Omental fat pad (tissue), 4 donors: ENCODE data around the gene CYP19A1. TPM values are rescaled to one million over a fixed set of nuclear protein-coding genes. Genes with fewer than 3 reads are reported as not detected.

Experiments used
- ATAC-seq: fragments of 150-250 bp; one replicate; pipeline ENCODE4 v1.9.1; 2016; ENCODE audit warnings: mild to moderate bottlenecking, moderate library complexity; ENCODE audit not compliant: low FRiP score
- DNase-seq: peaks from one replicate; pipeline ENCODE4 v3.0.0-alpha.2; 2019; ENCODE audit warnings: low spot score
- total RNA-seq, 4 donors: library from RNA; depleted of rRNA; stranded (reverse); fragments of >200 nt; gene quantifications; one replicate each; pipeline ENCODE4 v1.1.0, GENCODE V29; 2016
- TF ChIP-seq, protein P1 (sequence below), 3 donors: fragments of 450-650 bp; IDR thresholded peaks; one replicate each; pipeline ENCODE4 v1.5.1; 2016 to 2017; ENCODE audit warnings: antibody characterized with exemption in 3 of 3, mild to moderate bottlenecking in 3 of 3, moderate library complexity in 2 of 3

Gene CYP19A1
- total RNA-seq, 4 donors from 2014 or later = 1.5 to 16.2 (median 6.8) TPM; not detected in 1

DNA sequence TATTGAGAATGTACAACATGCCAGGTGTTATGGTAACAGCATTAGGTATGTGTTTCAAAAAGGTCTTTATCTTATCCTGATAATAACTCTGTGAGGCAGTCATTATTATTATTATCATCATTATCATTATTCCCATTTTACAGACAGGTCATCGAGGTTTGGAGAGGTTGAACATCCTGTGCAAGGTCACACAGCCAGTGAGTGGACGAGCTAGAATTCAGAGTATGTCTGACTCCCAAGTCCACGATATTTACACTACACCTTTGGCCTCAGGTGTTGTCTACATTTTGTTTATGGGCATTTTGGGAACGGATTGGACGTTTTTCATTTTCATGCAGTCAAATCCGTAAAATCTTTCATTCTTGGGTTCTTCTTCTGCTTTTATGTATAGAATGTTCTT lies 27.0 kb upstream of the CYP19A1 start:
- ATAC-seq (no peak), DNase-seq (no peak)
- TF ChIP-seq, protein P1, sequence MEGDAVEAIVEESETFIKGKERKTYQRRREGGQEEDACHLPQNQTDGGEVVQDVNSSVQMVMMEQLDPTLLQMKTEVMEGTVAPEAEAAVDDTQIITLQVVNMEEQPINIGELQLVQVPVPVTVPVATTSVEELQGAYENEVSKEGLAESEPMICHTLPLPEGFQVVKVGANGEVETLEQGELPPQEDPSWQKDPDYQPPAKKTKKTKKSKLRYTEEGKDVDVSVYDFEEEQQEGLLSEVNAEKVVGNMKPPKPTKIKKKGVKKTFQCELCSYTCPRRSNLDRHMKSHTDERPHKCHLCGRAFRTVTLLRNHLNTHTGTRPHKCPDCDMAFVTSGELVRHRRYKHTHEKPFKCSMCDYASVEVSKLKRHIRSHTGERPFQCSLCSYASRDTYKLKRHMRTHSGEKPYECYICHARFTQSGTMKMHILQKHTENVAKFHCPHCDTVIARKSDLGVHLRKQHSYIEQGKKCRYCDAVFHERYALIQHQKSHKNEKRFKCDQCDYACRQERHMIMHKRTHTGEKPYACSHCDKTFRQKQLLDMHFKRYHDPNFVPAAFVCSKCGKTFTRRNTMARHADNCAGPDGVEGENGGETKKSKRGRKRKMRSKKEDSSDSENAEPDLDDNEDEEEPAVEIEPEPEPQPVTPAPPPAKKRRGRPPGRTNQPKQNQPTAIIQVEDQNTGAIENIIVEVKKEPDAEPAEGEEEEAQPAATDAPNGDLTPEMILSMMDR (IDR thresholded peaks at IDR 0.05) = no peak

DNA sequence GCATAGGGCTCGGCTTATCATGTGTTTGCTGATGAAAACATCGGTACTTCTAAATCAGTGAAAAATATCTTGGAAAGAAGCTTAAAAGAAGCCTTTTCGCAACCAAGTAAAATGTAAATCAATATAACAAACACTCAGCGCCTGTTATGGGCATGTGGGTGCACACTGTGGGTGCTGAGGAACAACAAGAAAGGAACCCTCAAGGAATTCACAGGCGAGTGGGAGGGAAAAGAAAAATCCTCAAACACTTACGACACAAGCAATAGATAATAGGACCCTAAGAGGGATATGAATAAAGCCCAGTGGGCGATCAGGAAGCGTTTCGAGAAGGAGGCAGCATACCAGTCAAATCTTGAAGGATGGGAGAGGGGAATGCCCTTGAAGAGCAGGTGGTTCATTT lies 25.0 kb upstream of the CYP19A1 start:
- TF ChIP-seq, protein P1 (IDR thresholded peaks at IDR 0.05) = no peak
- DNase-seq = no peak
- ATAC-seq = no peak

DNA sequence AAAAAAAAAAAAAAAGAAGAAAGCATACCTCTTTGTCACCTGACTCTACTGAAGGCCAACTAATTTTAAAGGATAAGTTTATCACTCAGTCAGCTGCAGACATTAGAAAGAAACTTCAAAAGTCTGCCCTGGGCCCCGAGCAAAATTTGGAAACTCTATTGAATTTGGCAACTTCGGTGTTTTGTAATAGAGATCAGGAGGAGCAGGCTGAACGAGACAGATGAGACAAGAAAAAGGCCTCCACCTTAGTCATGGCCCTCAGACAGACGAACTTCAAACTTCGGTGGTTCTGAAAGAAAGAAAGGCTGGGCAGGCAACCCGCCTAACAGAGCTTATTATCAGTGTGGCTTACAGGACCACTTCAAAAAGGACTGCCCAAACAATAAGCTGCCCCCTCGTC lies 21.6 kb upstream of the CYP19A1 start:
- no peak for ATAC-seq
- TF ChIP-seq, protein P1 (IDR thresholded peaks at IDR 0.05) = no peak
- no peak for DNase-seq

DNA sequence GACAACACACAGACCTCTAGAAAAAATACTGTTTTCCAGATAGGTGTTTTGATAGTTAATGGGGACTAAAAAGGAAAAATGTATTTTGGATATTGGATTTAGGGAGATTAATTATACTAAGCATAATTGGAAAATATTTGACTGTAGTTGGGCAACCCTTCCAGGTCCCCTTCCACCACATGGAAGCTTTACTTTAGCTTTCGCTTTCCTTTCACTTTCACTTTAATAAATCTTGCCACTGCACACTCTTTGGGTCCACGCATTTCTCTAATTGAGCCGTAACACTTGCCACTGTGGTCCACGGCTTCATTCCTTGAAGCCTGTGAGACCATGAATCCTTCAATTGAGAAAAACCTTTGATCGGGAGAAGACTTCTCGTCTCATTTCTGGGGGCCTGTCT lies 18.6 kb upstream of the CYP19A1 start:
- ATAC-seq (no peak), DNase-seq (no peak)
- TF ChIP-seq, protein P1 (IDR thresholded peaks at IDR 0.05) = no peak

DNA sequence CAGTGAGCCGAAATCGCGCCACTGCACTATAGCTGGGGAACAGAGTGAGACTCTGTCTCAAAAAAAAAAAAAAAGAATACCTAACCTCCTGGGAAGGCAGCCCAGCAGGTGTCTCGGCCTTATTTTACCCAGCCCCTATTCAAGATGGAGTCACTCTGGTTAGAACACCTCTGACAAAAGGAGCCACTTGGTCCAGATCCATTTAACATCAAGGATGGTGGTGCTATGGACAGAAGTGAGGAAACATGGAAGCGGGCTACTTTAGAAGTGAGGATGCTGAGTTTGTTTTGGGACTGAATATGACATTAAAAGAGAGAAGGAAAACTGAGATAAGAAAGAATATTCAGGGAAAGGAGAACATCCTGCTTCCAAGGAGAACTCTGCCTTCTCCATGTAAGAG lies 17.8 kb upstream of the CYP19A1 start:
- DNase-seq = no peak
- ATAC-seq = no peak
- TF ChIP-seq, protein P1 (IDR thresholded peaks at IDR 0.05) = no peak

DNA sequence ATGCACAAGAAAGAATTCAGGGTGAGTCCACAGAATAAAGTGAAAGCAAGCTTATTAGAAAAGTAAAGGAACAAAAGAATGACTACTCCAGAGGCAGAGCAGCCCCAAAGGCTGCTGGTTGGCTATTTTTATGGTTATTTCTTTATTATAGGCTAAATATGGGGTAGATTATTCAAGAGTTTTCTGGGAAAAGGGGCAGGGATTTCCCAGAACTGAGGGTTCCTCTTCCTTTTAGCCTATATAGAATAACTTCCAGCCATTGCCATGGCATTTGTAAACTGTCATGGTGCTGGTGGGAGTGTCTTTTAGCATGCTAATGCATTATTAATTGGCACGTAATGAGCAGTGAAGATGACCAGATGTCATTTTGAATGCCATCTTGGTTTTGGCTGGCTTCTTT lies 16.7 kb upstream of the CYP19A1 start:
- ATAC-seq (no peak), DNase-seq (no peak)
- TF ChIP-seq, protein P1 (IDR thresholded peaks at IDR 0.05) = no peak

DNA sequence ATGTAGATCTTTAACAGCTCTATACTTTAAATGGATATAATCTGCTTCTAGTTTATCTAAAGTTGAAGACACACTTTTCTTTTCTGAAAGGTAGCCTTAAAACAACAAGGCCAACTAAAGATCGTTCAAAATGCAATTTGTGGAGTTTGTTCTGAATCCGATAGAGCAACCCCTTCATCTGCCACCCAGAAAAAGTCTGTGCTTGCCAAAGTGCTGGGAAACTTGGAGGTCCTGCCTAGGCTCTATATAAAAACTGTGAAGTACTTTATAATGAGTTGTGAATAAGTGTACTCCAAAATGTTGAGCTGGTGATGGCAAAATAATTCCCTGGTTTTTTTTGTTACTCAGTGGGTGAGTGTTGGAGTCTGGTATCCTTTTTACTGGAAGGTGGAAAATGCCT lies 15.6 kb upstream of the CYP19A1 start:
- TF ChIP-seq, protein P1 (IDR thresholded peaks at IDR 0.05) = no peak
- DNase-seq (no peak), ATAC-seq (no peak)
